NCI-H345 treated with DMSO at 0.1 percent for 48 hours (cell line): ENCODE data around the gene ZNF302.

Experiments
- DNase-seq: peaks from one replicate; lab custom pipeline; 2025; ENCODE audit not compliant: unreplicated experiment; lab: John Stamatoyannopoulos, UW

Gene ZNF302

GRCh38 chr19:34731019-34731829, 53.7 kb downstream of the ZNF302 start:
- DNase-seq: no peak

- DNase-seq: no peak
These were observed 54.5 kb downstream of the ZNF302 start for GRCh38 chr19:34731964-34732363.

GRCh38 chr19:34732612-34733211, 55.2 kb downstream of the ZNF302 start:
- no peak for DNase-seq

GRCh38 chr19:34733266-34733745, 55.8 kb downstream of the ZNF302 start:
- no peak for DNase-seq

GRCh38 chr19:34733746-34734536, 56.5 kb downstream of the ZNF302 start, which contains the start of gene ZNF181:
ZNF181 (plus strand) TSS chr19:34734243; CDS start chr19:34735038, 795 bp downstream.
- DNase-seq: peak; percentile 100

- peak; percentile 71 for DNase-seq
These were observed 57.1 kb downstream of the ZNF302 start for GRCh38 chr19:34734537-34735103.
